Stimulated activated CD8-positive, alpha-beta memory T cell treated with anti-CD3 and anti-CD28 coated beads, Interleukin-12 subunit alpha, Interleukin-12 subunit beta, amount 100 ng/mL, for 24 hours (primary cell): Measurements from ENCODE around the gene HNRNPL.
"Not testable (repeated sequence)": the region's sequence is repeated elsewhere in the genome, so short reads cannot be mapped to it uniquely, and the experiment has no call there.

Experiments used
- DNase-seq: peaks from one replicate; pipeline ENCODE4 v3.0.0-alpha.2; 2020; ENCODE audit errors: extremely low read depth

Gene HNRNPL

DNA sequence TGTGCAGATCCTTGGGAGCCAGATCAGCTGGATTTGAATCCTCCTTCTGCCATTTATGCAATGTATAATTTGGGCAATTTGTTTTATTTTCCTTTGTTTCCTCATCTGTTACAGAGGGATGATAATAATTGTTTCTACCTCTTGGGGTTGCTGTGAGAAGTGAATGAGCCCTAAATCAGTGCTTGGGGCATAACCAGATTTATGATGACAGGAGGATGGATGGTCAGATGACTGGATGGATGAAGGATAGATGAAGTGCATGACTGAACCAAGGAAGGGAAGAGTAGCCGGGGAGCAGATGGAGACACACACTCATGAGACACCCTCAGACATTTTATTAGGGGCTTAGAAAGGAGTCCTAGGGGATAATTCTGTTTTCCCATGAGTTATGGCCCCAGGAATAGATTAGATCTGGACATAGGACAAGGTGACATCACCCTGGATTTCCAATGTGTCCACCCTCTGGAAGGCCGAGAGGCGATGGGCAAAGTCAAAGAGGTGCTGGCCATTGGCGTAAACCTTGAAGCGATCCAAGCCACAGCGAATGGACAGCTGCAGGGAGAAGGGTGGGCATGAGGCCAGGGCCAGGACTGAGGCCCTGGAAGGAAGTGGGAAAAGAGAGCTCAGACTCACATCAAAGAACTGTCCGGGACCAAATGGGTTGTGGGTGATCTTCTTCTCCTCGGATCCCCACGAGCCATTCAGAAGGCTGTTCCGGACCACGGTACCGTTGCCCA is 48.3 kb downstream of the HNRNPL start:
- DNase-seq = no peak

DNA sequence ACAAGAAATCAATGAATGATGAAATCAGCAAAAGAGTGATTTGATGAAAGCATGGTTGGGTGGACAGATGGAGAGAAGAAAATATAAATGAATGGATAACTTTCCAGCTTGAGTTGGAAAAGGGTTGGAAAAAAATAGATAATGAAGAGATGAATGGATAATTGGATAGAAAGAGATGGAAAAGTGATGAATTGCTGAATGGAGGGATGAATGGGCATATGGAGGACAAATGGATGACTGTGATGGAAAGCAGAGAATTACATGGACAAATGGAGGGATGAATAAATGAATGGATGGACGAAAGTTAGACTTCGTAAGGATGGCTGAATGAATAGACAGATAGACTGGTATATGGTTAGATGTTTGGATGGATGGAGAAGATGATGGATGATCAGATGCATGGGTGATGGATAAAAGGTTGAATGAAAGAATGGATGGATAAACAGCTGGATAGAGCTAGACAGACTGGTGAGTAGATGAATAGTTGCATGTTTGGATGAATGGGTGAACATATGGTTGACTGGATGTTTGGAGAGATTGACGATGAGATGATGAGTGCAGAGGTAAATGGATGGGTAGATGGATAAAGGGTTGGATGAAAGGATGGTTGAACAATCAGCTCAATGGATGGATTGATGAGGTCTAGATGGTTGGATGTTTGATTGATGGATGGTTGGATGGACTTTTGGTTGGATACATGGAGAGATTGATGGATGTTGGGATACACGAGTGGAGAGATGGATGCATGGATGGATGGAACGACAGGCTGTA is 49.0 kb downstream of the HNRNPL start:
- no peak for DNase-seq

DNA sequence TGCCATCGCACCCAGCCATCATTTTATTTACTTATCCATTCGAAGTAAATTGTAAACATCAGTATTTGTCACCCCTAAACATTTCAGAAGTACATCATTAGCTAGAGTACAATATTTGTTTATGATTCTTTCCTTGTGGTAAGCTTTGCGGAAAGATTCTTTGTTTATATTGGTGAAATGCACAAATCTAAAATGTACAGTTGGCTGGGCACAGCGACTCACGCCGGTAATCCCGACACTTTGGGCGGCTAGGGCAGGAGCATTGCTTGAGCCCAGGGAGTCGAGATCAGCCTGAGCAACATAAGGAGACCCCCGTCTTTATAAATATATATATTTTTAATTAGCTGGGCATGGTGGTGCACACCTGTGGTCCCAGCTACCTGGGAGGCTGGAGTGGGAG is 50.7 kb downstream of the HNRNPL start:
- DNase-seq = no peak

DNA sequence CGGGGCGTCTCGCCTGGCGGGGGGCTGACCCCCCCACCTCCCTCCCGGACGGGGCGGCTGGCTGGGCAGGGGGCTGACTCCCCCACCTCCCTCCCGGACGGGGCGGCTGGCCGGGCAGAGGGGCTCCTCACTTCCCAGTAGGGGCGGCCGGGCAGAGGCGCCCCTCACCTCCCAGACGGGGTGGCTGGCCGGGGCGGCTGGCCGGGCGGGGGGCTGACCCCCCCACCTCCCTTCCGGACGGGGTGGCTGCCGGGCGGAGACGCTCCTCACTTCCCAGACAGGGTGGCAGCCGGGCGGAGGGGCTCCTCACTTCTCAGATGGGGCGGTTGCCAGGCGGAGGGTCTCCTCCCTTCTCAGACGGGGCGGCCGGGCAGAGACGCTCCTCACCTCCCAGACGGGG is 52.0 kb downstream of the HNRNPL start:
- not testable (repeated sequence) for DNase-seq

DNA sequence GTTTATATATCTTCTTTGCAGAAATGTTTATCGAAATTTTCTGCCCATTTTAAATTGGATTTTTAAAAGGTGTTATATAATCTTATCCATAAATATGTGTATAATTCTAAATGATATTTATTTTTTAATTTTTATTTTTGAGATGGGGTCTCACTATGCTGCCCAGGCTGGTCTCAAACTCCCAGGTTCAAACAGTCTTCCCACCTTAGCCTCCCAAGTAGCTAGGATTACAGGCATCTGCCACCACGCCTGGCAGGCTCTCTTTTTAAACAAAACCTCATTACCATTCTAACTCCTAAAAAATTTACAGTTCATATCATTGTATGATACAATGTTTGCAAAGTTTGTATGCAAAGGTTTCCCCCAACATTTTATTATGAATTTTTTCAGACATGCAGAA is 53.6 kb downstream of the HNRNPL start:
- DNase-seq = no peak

DNA sequence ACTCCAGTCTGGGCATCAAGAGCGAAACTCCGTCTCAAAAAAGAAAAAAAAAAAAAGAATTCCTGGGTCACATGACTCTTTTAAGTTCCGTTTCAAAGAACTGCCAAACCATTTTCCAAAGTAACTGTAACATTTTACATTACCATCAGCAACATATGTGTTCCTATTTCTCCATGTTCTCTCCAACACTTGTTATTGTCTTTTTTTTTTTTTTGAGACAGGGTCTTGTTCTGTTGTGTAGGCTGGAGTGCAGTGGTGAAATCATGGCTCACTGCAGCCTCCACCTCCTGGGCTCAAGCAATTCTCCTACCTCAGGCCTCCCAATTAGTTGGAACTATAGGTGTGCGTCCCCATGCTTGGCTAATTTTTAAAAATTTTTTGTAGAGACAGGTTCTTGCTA is 54.2 kb downstream of the HNRNPL start:
- no peak for DNase-seq

DNA sequence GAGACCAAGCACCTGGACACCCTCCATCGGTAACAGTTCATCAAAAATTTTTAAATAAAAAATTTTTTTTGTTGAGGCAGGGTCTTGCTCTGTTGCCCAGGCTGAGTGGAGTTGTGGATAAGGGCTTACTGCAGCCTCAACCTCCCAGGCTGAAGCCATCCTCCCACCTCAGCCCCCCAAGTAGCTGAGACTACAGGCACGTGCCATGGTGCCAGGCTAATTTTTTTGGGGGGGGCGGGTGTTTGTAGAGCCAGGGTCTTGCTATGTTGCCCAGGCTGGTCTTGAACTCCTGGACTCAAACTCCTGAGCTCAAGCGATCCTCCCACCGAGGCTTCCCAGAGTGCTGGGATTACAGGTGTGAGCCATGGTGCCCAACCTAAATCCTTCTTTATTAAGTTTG is 56.1 kb downstream of the HNRNPL start:
- no peak for DNase-seq

DNA sequence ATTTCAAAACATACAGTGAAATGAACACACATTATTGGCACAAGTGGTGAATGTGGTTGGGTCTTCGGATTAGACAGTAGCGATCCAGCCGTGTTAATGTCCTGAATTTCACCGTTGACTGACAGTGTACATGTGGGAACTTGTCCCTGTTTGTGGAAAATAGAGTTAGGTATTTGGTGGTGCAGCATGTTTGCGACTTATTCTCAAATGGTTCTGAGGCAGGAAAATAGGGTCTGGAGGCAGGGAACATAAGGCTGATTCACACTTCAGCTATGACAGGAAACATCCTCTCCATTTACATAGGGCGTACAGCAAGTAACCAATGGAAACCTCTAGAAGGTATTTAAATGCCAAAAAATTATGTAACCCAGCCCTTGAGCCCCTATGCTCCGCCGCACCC is 56.6 kb downstream of the HNRNPL start:
- DNase-seq = no peak

DNA sequence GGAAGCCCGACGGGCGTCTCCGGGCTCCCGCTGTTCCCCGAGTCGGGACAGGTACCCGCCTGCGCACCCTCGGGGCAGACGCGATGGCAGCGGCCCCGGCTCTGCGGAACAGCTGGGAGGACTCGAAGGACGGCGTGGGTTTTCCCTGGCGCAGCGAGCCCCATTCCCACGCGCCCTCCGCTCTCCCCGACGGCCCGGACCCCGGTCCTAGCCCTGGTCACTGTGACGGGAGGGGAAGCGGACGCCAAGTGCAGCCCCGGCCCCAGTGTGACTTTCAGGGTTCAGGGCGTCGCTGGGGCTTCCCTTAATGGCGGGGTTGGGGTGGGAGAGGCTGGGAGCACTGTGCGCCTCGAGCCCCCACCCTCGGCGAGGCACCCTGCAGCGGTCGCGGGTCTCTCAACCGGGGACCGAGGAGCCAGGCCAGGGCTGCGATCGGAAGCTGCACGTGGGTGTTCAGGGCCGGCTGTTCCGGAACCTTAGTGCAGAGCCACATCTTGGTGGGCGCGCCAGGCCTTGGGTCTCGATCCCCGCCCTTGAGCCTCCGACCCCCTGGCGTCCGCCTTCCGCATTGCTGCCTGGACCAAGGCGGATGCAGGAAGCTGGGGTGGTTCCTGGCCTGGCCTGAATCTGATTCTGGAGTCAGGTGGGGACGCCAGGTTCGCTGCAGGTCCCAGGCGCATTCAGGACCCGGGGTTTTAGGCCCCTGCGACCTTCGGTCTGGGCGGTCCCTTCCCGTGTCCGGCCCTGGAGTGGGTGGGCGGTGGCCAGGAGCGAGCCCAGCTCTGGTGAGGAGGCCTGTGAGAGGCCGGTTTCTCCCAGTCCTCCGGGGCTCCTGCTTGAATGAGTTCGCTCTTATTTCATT is 57.3 kb downstream of the HNRNPL start:
- no peak for DNase-seq

DNA sequence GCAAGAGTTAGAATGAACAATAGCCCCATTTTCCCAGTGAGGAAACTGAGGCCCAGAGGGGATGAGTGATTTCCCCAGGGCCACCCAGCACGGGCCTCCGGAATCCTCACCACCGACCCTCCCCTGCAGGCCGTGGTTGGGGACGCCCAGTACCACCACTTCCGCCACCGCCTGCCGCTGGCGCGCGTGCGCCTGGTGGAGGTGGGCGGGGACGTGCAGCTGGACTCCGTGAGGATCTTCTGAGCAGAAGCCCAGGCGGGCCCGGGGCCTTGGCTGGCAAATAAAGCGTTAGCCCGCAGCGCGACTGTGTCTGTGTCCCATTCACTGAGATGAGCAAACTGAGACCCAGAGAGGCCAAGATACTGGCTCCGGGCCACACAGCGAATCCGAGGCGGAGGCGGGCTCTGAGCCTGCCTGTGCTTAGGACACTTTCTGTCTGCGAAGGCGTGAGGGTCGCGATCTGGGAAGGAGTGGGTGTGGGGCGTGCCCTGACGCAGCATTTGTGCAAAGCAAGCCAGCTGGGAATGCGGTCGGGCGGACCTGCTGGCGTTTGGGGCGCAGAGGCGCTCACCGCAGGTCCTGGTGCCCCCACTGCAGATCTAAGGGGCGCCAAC is 58.2 kb downstream of the HNRNPL start:
- DNase-seq = not testable (repeated sequence)

DNA sequence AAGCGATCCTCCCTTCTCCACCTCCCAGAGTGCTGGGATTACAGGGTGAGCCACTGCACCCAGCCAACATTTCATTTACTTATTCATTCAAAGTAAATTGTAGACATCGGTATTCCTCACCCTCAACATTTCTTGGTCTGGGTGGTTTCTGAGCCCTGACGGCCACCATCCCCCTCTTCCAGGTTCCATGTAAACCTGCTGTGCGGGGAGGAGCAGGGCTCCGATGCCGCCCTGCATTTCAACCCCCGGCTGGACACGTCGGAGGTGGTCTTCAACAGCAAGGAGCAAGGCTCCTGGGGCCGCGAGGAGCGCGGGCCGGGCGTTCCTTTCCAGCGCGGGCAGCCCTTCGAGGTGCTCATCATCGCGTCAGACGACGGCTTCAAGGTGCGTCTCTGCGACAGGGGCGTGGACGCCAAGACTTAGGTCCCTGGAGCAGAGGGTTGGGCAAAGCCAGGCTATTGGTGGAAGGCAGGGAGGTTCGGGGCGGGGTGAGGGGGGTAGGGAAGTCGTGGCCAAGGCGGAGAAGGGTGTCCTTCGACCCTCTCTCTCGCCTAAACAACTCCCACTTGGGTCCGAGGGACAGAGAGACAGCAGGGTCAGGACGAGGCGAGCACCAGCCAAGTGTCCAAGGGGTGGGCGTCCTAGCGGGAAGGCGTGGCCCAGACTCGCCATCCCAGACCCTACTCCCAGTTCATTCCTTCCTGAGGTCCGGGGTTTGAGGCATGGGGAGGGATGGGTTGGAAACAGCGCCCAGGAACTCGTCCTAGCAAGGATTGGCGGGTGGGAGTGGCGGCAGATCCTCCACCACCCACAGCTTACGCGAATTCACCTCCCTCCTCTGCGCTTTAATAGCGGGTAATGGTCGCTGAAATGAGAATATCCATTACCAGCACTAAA is 59.0 kb downstream of the HNRNPL start:
- not testable (repeated sequence) for DNase-seq

DNA sequence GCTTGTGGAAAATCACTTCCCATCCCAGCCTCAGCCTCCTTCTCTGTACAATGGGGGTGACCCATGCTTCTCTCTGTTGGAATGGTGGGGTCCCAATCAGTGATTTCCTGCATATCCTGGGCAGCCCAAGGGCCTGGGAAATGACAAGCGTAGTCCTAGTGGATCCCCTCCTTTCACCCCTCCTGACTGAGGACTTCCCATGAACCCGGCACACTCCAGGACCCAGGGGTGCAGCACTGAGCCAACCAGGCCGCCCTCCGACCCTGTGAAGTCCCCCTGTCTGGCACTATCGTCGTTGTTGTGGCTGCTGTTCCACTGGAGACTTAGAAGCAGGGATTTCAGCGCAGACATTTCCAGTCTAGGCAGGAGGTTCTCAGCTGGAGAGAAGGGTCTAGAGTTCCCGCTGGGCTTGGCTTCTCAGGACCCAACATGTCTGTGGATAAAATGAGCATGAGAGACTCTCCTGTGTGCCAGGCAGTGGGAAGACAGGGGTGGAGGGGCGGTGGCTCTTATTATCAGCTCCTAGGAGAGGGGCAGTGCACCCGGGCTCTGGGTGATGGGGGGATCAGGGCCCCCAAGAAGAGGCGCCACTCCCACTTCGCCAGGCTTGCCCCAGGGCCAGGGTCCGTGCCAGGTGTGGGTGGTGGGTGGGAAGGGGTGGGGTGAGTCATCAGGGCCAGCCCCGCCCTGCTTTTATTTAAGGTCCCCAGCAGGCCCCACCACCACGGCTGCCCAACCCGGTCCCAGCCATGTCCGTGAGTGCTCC is 61.1 kb downstream of the HNRNPL start, which contains the start of gene LGALS7B:
TSS of gene LGALS7B (plus strand) at position 723 of the 766 bp plus-strand sequence. CDS start at position 750, 27 bp downstream.
- DNase-seq = no peak

DNA sequence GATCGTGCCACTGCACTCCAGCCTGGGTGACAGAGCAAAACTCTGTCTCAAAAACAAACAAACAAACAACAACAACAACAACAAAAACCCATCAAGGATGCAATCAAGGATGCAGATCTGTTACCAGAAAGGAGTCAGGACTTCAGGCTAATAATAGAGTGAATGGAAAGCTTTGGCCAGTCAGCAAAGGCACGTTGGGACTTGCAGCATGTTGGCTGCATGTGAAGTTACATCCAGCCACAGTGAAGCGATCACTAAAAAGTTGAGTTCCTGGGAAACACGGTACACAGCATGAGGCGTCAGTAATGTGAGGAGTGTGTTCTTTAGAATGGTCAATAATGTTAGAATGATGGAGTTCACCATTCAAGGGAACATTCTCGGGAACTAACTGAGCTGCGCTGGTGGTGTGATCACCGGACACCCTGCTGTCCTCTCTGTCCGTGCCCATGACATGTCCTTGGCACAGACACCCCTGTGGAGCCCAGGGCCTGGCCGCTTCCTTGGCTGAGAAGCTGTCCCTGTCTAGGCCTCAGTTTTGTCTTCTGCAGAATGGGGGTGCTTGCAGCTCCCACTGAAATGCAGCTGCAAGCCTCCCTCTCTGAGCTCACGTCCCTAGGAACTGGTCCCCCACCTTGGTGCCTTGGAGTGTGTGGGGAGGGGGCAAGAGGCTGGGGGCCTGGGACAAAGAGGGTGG is 63.1 kb downstream of the HNRNPL start:
- DNase-seq = no peak
